Body of pancreas (tissue), 4 donors: Measurements from ENCODE around the gene ASB10. TPM values are rescaled to one million over a fixed set of nuclear protein-coding genes. Genes with fewer than 3 reads are reported as not detected.

Source experiments
- ATAC-seq: fragments of 150-250 bp; one replicate; pipeline ENCODE4 v1.9.1; 2016
- DNase-seq, 4 donors: peaks; one replicate each; pipeline ENCODE4 v3.0.0-alpha.2; 2019
- H3K27ac ChIP-seq, 4 donors: fragments of 200-600 bp; sonication (generic); 1 replicate in 3 of 4; 2 replicates in 1 of 4; pipeline versions ENCODE4 v1.5.1 to v1.6.1; 2016 to 2019; ENCODE audit warnings: mild to moderate bottlenecking in 1 of 4, mixed read lengths in 1 of 4, moderate library complexity in 1 of 4
- H3K27me3 ChIP-seq, 2 donors: fragments of 200-600 bp; sonication (generic); one replicate each; pipeline ENCODE4 v1.6.0; 2016; ENCODE audit warnings: mild to moderate bottlenecking in 1 of 2
- H3K36me3 ChIP-seq, 2 donors: fragments of 200-600 bp; sonication (generic); replicated peaks in 1 of 2; 2 replicates each; pipeline ENCODE4 v1.5.1; 2016; ENCODE audit warnings: low read depth in 2 of 2; ENCODE audit not compliant: insufficient read depth in 1 of 2
- H3K4me1 ChIP-seq: fragments of 200-600 bp; sonication (generic); one replicate; pipeline ENCODE4 v1.6.0; 2016
- H3K4me3 ChIP-seq, 2 donors: fragments of 200-600 bp; sonication (generic); 1 replicate in 1 of 2; 2 replicates in 1 of 2; pipeline ENCODE4 v1.5.1; 2016 to 2019
- H3K9me3 ChIP-seq, 3 donors: fragments of 200-600 bp; sonication (generic); 1 replicate in 2 of 3; 2 replicates in 1 of 3; pipeline ENCODE4 v1.5.1; 2016
- CTCF ChIP-seq, 7 experiments: fragments of 450-650 bp in 4 of 7; fragments of 200-600 bp in 3 of 7; sonication (generic) in 3 of 7; IDR thresholded peaks; one replicate each; pipeline ENCODE4 v1.5.1; 2016 to 2019; ENCODE audit warnings: antibody characterized with exemption in 7 of 7
- POLR2A ChIP-seq, 3 donors: fragments of 450-650 bp; IDR thresholded peaks; one replicate each; pipeline ENCODE4 v1.6.1; 2016; ENCODE audit warnings: antibody characterized with exemption in 3 of 3, mild to moderate bottlenecking in 2 of 3
- WGBS, 2 donors: methylation state at CpG; one replicate each; pipeline ENCODE4 v1.1.5; 2017; 5-methylcytosine and 5-hydroxymethylcytosine counted together
- intact Hi-C: fragments of 100-400 bp; cut with DNase I; formaldehyde crosslinking; loops from one replicate; pipeline ENCODE4 v1.15.1; 2023
- total RNA-seq, 2 donors: library from RNA; depleted of rRNA; stranded (reverse); fragments of >200 nt; gene quantifications; one replicate each; pipeline ENCODE4 v1.1.0, GENCODE V29; 2016

Gene ASB10
- total RNA-seq, 2 donors from 2014 or later, result not detected

GRCh38 chr7:151131224-151131591 lies 55.8 kb downstream of the ASB10 start:
- Histone ChIP-seq H3K9me3 (no peaks in the 10 kb centered on the region), H3K27me3 (no peaks in the 10 kb centered on the region), H3K4me3 (no peak overlapping the region), H3K36me3 (peaks cover 0 to 32% of the 10 kb centered on the region in 2 donors), H3K27ac (no peak overlapping the region), H3K4me1 (no peaks in the 10 kb centered on the region)
- DNase-seq, result no peak
- 88% methylated on average over 13 of the region's 13 CpGs for WGBS, 2 donors
- TF ChIP-seq POLR2A (IDR thresholded peaks at IDR 0.05) (no peak), CTCF (IDR thresholded peaks at IDR 0.05) (no peak)
- intact Hi-C loops, result no loop called here
- no peak for ATAC-seq

- intact Hi-C loops, result no loop called here
- DNase-seq (no peak), ATAC-seq (no peak)
- WGBS, 2 donors, result 92 to 94% methylated on average over 11 to 13 of the region's 17 CpGs
- Histone ChIP-seq H3K36me3 (peaks cover 0 to 29% of the 10 kb centered on the region in 2 donors), H3K27ac (no peak overlapping the region), H3K27me3 (no peaks in the 10 kb centered on the region), H3K4me1 (no peaks in the 10 kb centered on the region), H3K9me3 (no peaks in the 10 kb centered on the region), H3K4me3 (no peak overlapping the region)
- TF ChIP-seq CTCF (IDR thresholded peaks at IDR 0.05), result no peak
- no peak for TF ChIP-seq POLR2A (IDR thresholded peaks at IDR 0.05)
Measured at GRCh38 chr7:151130741-151131157, 56.3 kb downstream of the ASB10 start.

- DNase-seq (no peak), ATAC-seq (no peak)
- 94 to 98% methylated on average over 9 of the region's 9 CpGs for WGBS, 2 donors
- Histone ChIP-seq H3K27me3 (no peaks in the 10 kb centered on the region), H3K27ac (no peak overlapping the region), H3K9me3 (no peaks in the 10 kb centered on the region), H3K4me1 (no peaks in the 10 kb centered on the region), H3K36me3 (peaks cover 0 to 22% of the 10 kb centered on the region in 2 donors), H3K4me3 (no peak overlapping the region)
- intact Hi-C loops, result loop anchor here (10.0 kb wide), 1 partner anchor 175 kb away; no protein-coding TSS in a partner anchor
- no peak for TF ChIP-seq CTCF (IDR thresholded peaks at IDR 0.05)
- TF ChIP-seq POLR2A (IDR thresholded peaks at IDR 0.05), result no peak
Measured at GRCh38 chr7:151129960-151130591, 57.0 kb downstream of the ASB10 start.

- DNase-seq, result no peak
- WGBS, 2 donors, result 84 to 88% methylated on average over 10 to 26 of the region's 28 CpGs
Measured at GRCh38 chr7:151129117-151129959, 57.7 kb downstream of the ASB10 start.

More at GRCh38 chr7:151129117-151129959, 57.7 kb downstream of the ASB10 start:
- intact Hi-C loops, result loop anchor here (10.0 kb wide), 1 partner anchor 175 kb away; no protein-coding TSS in a partner anchor
- peaks cover 0 to 17% of the 10 kb centered on the region in 2 donors for H3K36me3 ChIP-seq
- no peak for ATAC-seq
- H3K4me3 ChIP-seq, result no peak overlapping the region
- H3K4me1 ChIP-seq, result peaks cover under 1% of the 10 kb centered on the region
- no peak overlapping the region for H3K27ac ChIP-seq
- H3K9me3 ChIP-seq, result no peaks in the 10 kb centered on the region
- TF ChIP-seq CTCF (IDR thresholded peaks at IDR 0.05) (no peak), POLR2A (IDR thresholded peaks at IDR 0.05) (no peak)
- H3K27me3 ChIP-seq, result no peaks in the 10 kb centered on the region
